ENCODE data around the gene KLRC2. TPM values are rescaled to one million over a fixed set of nuclear protein-coding genes. Genes with fewer than 3 reads are reported as not detected.
"Not testable (repeated sequence)": the region's sequence is repeated elsewhere in the genome, so short reads cannot be mapped to it uniquely, and the experiment has no call there.

The KLRC2 gene
- not detected for total RNA-seq

- H3K4me3 Mint-ChIP-seq; H3K27me3 Mint-ChIP-seq; H3K4me1 Mint-ChIP-seq; H3K36me3 Mint-ChIP-seq (ENCODE audit: low read depth); POLR2A ChIA-PET; H3K27ac Mint-ChIP-seq; CTCF ChIA-PET; DNase-seq; H3K9me3 Mint-ChIP-seq: not testable (repeated sequence)
Measured at GRCh38 chr12:10435816-10436215, at the start of gene KLRC2. Gene KLRC2 (minus strand): TSS chr12:10436010. CDS start chr12:10435986, 24 bp downstream.

- H3K4me3 Mint-ChIP-seq; H3K36me3 Mint-ChIP-seq (ENCODE audit: low read depth); POLR2A ChIA-PET; H3K27ac Mint-ChIP-seq; CTCF ChIA-PET; DNase-seq; H3K9me3 Mint-ChIP-seq: not testable (repeated sequence)
- peaks cover 17% of the 10 kb centered on the region for H3K27me3 Mint-ChIP-seq
- H3K4me1 Mint-ChIP-seq = peaks cover 14% of the 10 kb centered on the region
Measured at GRCh38 chr12:10481901-10482300, 46.1 kb upstream of the KLRC2 start.

GRCh38 chr12:10472808-10473207 is 37.0 kb upstream of the KLRC2 start:
- POLR2A ChIA-PET = not testable (repeated sequence)

GRCh38 chr12:10469701-10470100 is 33.9 kb upstream of the KLRC2 start:
- DNase-seq = no peak
- Mint-ChIP-seq H3K27ac (no peak overlapping the region), H3K4me3 (no peak overlapping the region), H3K36me3 (ENCODE audit: low read depth) (no peaks in the 10 kb centered on the region), H3K9me3 (peaks cover 3% of the 10 kb centered on the region), H3K4me1 (no peaks in the 10 kb centered on the region), H3K27me3 (peaks cover 11% of the 10 kb centered on the region)
- CTCF ChIA-PET = no interaction called here
- POLR2A ChIA-PET = no interaction called here

More at GRCh38 chr12:10472808-10473207, 37.0 kb upstream of the KLRC2 start:
- H3K36me3 Mint-ChIP-seq (ENCODE audit: low read depth); DNase-seq; CTCF ChIA-PET; H3K4me3 Mint-ChIP-seq; H3K27ac Mint-ChIP-seq; H3K4me1 Mint-ChIP-seq; H3K9me3 Mint-ChIP-seq; H3K27me3 Mint-ChIP-seq: not testable (repeated sequence)

GRCh38 chr12:10466311-10466710 is 30.5 kb upstream of the KLRC2 start:
- Mint-ChIP-seq H3K27me3 (peaks cover 20% of the 10 kb centered on the region), H3K27ac (no peak overlapping the region), H3K36me3 (ENCODE audit: low read depth) (no peaks in the 10 kb centered on the region), H3K4me3 (no peak overlapping the region), H3K4me1 (no peaks in the 10 kb centered on the region), H3K9me3 (peaks cover 6% of the 10 kb centered on the region)
- DNase-seq = no peak
- ChIA-PET CTCF (no interaction called here), POLR2A (no interaction called here)

GRCh38 chr12:10457760-10458159 is 21.9 kb upstream of the KLRC2 start:
- H3K36me3 Mint-ChIP-seq (ENCODE audit: low read depth) = no peaks in the 10 kb centered on the region
- peaks cover 16% of the 10 kb centered on the region for H3K9me3 Mint-ChIP-seq
- no peak overlapping the region for H3K4me3 Mint-ChIP-seq
- H3K27ac Mint-ChIP-seq = no peak overlapping the region
- DNase-seq = no peak
- H3K4me1 Mint-ChIP-seq = no peaks in the 10 kb centered on the region
- ChIA-PET CTCF (no interaction called here), POLR2A (no interaction called here)
- peaks cover 34% of the 10 kb centered on the region for H3K27me3 Mint-ChIP-seq

- ChIA-PET CTCF (no interaction called here), POLR2A (no interaction called here)
- H3K36me3 Mint-ChIP-seq (ENCODE audit: low read depth) = no peaks in the 10 kb centered on the region
- no peaks in the 10 kb centered on the region for H3K4me1 Mint-ChIP-seq
- H3K27ac Mint-ChIP-seq = no peak overlapping the region
- H3K27me3 Mint-ChIP-seq = peaks cover 30% of the 10 kb centered on the region
- DNase-seq = no peak
- H3K9me3 Mint-ChIP-seq = peaks cover 16% of the 10 kb centered on the region
- H3K4me3 Mint-ChIP-seq = no peak overlapping the region
Measured at GRCh38 chr12:10456856-10457255, 21.0 kb upstream of the KLRC2 start.

GRCh38 chr12:10455766-10456165 is 20.0 kb upstream of the KLRC2 start:
- no peak overlapping the region for H3K27ac Mint-ChIP-seq
- ChIA-PET POLR2A (no interaction called here), CTCF (no interaction called here)
- DNase-seq = no peak
- peaks cover 28% of the 10 kb centered on the region for H3K27me3 Mint-ChIP-seq
- H3K9me3 Mint-ChIP-seq = peaks cover 16% of the 10 kb centered on the region
- H3K4me1 Mint-ChIP-seq = no peaks in the 10 kb centered on the region
- H3K4me3 Mint-ChIP-seq = no peak overlapping the region
- H3K36me3 Mint-ChIP-seq (ENCODE audit: low read depth) = no peaks in the 10 kb centered on the region

- H3K4me1 Mint-ChIP-seq = no peaks in the 10 kb centered on the region
- no peak for DNase-seq
- ChIA-PET CTCF (no interaction called here), POLR2A (no interaction called here)
- H3K9me3 Mint-ChIP-seq = peaks cover 14% of the 10 kb centered on the region
- no peak overlapping the region for H3K27ac Mint-ChIP-seq
- H3K36me3 Mint-ChIP-seq (ENCODE audit: low read depth) = no peaks in the 10 kb centered on the region
- no peak overlapping the region for H3K4me3 Mint-ChIP-seq
- peaks cover 26% of the 10 kb centered on the region for H3K27me3 Mint-ChIP-seq
Measured at GRCh38 chr12:10454531-10454930, 18.7 kb upstream of the KLRC2 start.

GRCh38 chr12:10453156-10453555 is 17.3 kb upstream of the KLRC2 start, which contains the start of gene KLRC1:
Gene KLRC1 (minus strand): TSS chr12:10453377. CDS start chr12:10451156, 2,221 bp downstream.
- no peaks in the 10 kb centered on the region for H3K4me1 Mint-ChIP-seq
- H3K36me3 Mint-ChIP-seq (ENCODE audit: low read depth) = no peaks in the 10 kb centered on the region
- H3K27me3 Mint-ChIP-seq = peaks cover 20% of the 10 kb centered on the region
- no peak within 1 kb of the TSS for H3K27ac Mint-ChIP-seq
- no peak for DNase-seq
- H3K4me3 Mint-ChIP-seq = no peak within 1 kb of the TSS
- CTCF ChIA-PET = no interaction called here
- POLR2A ChIA-PET = no interaction called here
- peaks cover 14% of the 10 kb centered on the region for H3K9me3 Mint-ChIP-seq

GRCh38 chr12:10448236-10448635 is 12.4 kb upstream of the KLRC2 start:
- no peak overlapping the region for H3K4me3 Mint-ChIP-seq

GRCh38 chr12:10446052-10446451 is 10.2 kb upstream of the KLRC2 start:
- H3K9me3 Mint-ChIP-seq; H3K4me3 Mint-ChIP-seq; DNase-seq; CTCF ChIA-PET; H3K27me3 Mint-ChIP-seq; H3K27ac Mint-ChIP-seq; H3K4me1 Mint-ChIP-seq; H3K36me3 Mint-ChIP-seq (ENCODE audit: low read depth); POLR2A ChIA-PET: not testable (repeated sequence)

More at GRCh38 chr12:10448236-10448635, 12.4 kb upstream of the KLRC2 start:
- H3K9me3 Mint-ChIP-seq = no peaks in the 10 kb centered on the region
- POLR2A ChIA-PET = no interaction called here
- no peaks in the 10 kb centered on the region for H3K4me1 Mint-ChIP-seq
- CTCF ChIA-PET = no interaction called here
- H3K27ac Mint-ChIP-seq = no peak overlapping the region
- DNase-seq = no peak
- H3K27me3 Mint-ChIP-seq = peaks cover 5% of the 10 kb centered on the region
- H3K36me3 Mint-ChIP-seq (ENCODE audit: low read depth) = no peaks in the 10 kb centered on the region

- H3K27ac Mint-ChIP-seq; CTCF ChIA-PET; H3K4me1 Mint-ChIP-seq; H3K36me3 Mint-ChIP-seq (ENCODE audit: low read depth); DNase-seq; POLR2A ChIA-PET; H3K9me3 Mint-ChIP-seq; H3K4me3 Mint-ChIP-seq; H3K27me3 Mint-ChIP-seq: not testable (repeated sequence)
Measured at GRCh38 chr12:10441144-10441543, 5.3 kb upstream of the KLRC2 start.

- CTCF ChIA-PET; H3K27me3 Mint-ChIP-seq; H3K4me1 Mint-ChIP-seq; H3K36me3 Mint-ChIP-seq (ENCODE audit: low read depth); POLR2A ChIA-PET; H3K9me3 Mint-ChIP-seq; H3K27ac Mint-ChIP-seq; H3K4me3 Mint-ChIP-seq; DNase-seq: not testable (repeated sequence)
Measured at GRCh38 chr12:10439608-10440274, 3.9 kb upstream of the KLRC2 start.
